Neural progenitor cell (in vitro differentiated cells): ENCODE measurements around the gene TOMM70.

Experiments used
- CTCF ChIP-seq: fragments of 200-600 bp; sonication (generic); IDR thresholded peaks from 2 replicates; pipeline ENCODE4 v1.5.1; 2017; ENCODE audit warnings: antibody characterized with exemption, mild to moderate bottlenecking
- EZH2 ChIP-seq: fragments of 200-600 bp; sonication (generic); IDR thresholded peaks from 2 replicates; pipeline ENCODE4 v1.6.1; 2017; ENCODE audit warnings: antibody characterized with exemption, mild to moderate bottlenecking, moderate library complexity

- TF ChIP-seq CTCF (peak; percentile 65), EZH2 (no peak)
Measured at GRCh38 chr3:100316641-100317069, 84.2 kb downstream of the TOMM70 start.
